GM23338 (cell line): ENCODE measurements around the gene ANKS1B. TPM values are rescaled to one million over a fixed set of nuclear protein-coding genes. Genes with fewer than 3 reads are reported as not detected.

Experiments
- ATAC-seq: fragments of 200-7000 bp; cut with Tn5 transposase; 3 replicates; pipeline ENCODE4 v1.9.1; 2020
- DNase-seq: peaks from one replicate; pipeline ENCODE4 v3.0.0-alpha.2; 2015; ENCODE audit warnings: low spot score
- H2AFZ ChIP-seq: fragments of 200-600 bp; sonication (generic); 2 replicates; pipeline ENCODE4 v1.8.0; 2016; ENCODE audit warnings: antibody characterized with exemption, mild to moderate bottlenecking, moderate library complexity
- H3F3A ChIP-seq: fragments of 200-600 bp; sonication (generic); replicated peaks from 2 replicates; pipeline ENCODE4 v1.8.0; 2017; ENCODE audit warnings: antibody characterized with exemption, mixed run types, low read depth
- H3K27ac ChIP-seq: fragments of 200-600 bp; sonication (generic); 2 replicates; pipeline ENCODE4 v1.6.1; 2016; ENCODE audit warnings: low read depth
- H3K27me3 ChIP-seq: fragments of 200-600 bp; sonication (generic); 2 replicates; pipeline ENCODE4 v1.8.0; 2016; ENCODE audit warnings: mild to moderate bottlenecking, mixed run types, moderate library complexity; ENCODE audit not compliant: insufficient read depth
- H3K36me3 ChIP-seq: fragments of 200-600 bp; sonication (generic); 2 replicates; pipeline ENCODE4 v1.8.0; 2016; ENCODE audit warnings: mild to moderate bottlenecking; ENCODE audit not compliant: insufficient read depth
- H3K4me1 ChIP-seq: fragments of 200-600 bp; sonication (generic); 2 replicates; pipeline ENCODE4 v1.8.0; 2016; ENCODE audit warnings: mild to moderate bottlenecking, moderate library complexity; ENCODE audit not compliant: insufficient read depth
- H3K4me2 ChIP-seq: fragments of 200-600 bp; sonication (generic); 2 replicates; pipeline ENCODE4 v1.7.1; 2017; ENCODE audit warnings: mixed run types
- H3K4me3 ChIP-seq: fragments of 200-600 bp; sonication (generic); 2 replicates; pipeline ENCODE4 v1.6.1; 2016; ENCODE audit warnings: mixed run types
- H3K79me2 ChIP-seq: fragments of 200-600 bp; sonication (generic); replicated peaks from 2 replicates; pipeline ENCODE4 v1.8.0; 2017; ENCODE audit warnings: mild to moderate bottlenecking; ENCODE audit not compliant: insufficient read depth
- H3K9me2 ChIP-seq: fragments of 200-600 bp; sonication (generic); 2 replicates; pipeline ENCODE4 v1.8.0; 2017; ENCODE audit not compliant: insufficient read depth
- H4K20me1 ChIP-seq: fragments of 200-600 bp; sonication (generic); replicated peaks from 2 replicates; pipeline ENCODE4 v1.8.0; 2017; ENCODE audit warnings: mild to moderate bottlenecking; ENCODE audit not compliant: insufficient read depth
- H3K27ac Mint-ChIP-seq: 2 replicates; pipeline ENCODE4 v1.8.0; 2020; ENCODE audit warnings: inconsistent platforms, mild to moderate bottlenecking, moderate library complexity, mixed read lengths
- H3K27me3 Mint-ChIP-seq: 3 replicates; pipeline ENCODE4 v1.8.0; 2022; ENCODE audit warnings: low read depth, mild to moderate bottlenecking, moderate library complexity, mixed read lengths, inconsistent platforms; ENCODE audit not compliant: insufficient read depth, poor library complexity
- H3K36me3 Mint-ChIP-seq: 3 replicates; pipeline ENCODE4 v1.8.0; 2021; ENCODE audit warnings: low read depth, mild to moderate bottlenecking, inconsistent platforms, moderate library complexity, mixed read lengths
- H3K4me1 Mint-ChIP-seq: 3 replicates; pipeline ENCODE4 v1.8.0; 2020; ENCODE audit warnings: mild to moderate bottlenecking, inconsistent platforms, mixed read lengths
- H3K4me3 Mint-ChIP-seq: 3 replicates; pipeline ENCODE4 v1.8.0; 2021; ENCODE audit warnings: moderate library complexity, mild to moderate bottlenecking, inconsistent platforms, mixed read lengths
- H3K9me3 Mint-ChIP-seq: 3 replicates; pipeline ENCODE4 v1.8.0; 2020; ENCODE audit warnings: moderate library complexity, mild to moderate bottlenecking, inconsistent platforms, mixed read lengths
- CREB1 ChIP-seq: fragments of 250-450 bp; sonication (Bioruptor Pico); IDR thresholded peaks from 2 replicates; pipeline ENCODE4 v1.5.0; 2020; ENCODE audit warnings: low read depth, mild to moderate bottlenecking, moderate library complexity
- EZH2 ChIP-seq: fragments of 200-600 bp; sonication (generic); IDR thresholded peaks from one replicate; pipeline ENCODE4 v1.8.0; 2017; ENCODE audit warnings: antibody characterized with exemption, mild to moderate bottlenecking, low read depth; ENCODE audit not compliant: unreplicated experiment
- EZH2phosphoT487 ChIP-seq: fragments of 200-600 bp; sonication (generic); IDR thresholded peaks from one replicate; pipeline ENCODE4 v1.8.1; 2018; ENCODE audit warnings: antibody characterized with exemption; ENCODE audit not compliant: unreplicated experiment
- JUNB ChIP-seq: IDR thresholded peaks from one replicate; pipeline ENCODE4 v1.6.1; 2016; ENCODE audit warnings: antibody characterized with exemption; ENCODE audit not compliant: unreplicated experiment
- NANOG ChIP-seq: IDR thresholded peaks from 2 replicates; pipeline ENCODE4 v1.6.1; 2016; ENCODE audit warnings: antibody characterized with exemption, borderline replicate concordance
- POLR2AphosphoS5 ChIP-seq: IDR thresholded peaks from 2 replicates; pipeline ENCODE4 v1.6.1; 2016; ENCODE audit warnings: antibody characterized with exemption, low read depth
- REST ChIP-seq: IDR thresholded peaks from one replicate; pipeline ENCODE4 v1.6.1; 2018; ENCODE audit warnings: antibody characterized with exemption; ENCODE audit not compliant: unreplicated experiment
- STAT1 ChIP-seq: IDR thresholded peaks from one replicate; pipeline ENCODE4 v1.6.1; 2016; ENCODE audit warnings: antibody characterized with exemption; ENCODE audit not compliant: unreplicated experiment
- ZNF114 ChIP-seq: fragments of 250-450 bp; sonication (Bioruptor Pico); IDR thresholded peaks from 2 replicates; pipeline ENCODE4 v1.5.0; 2020; ENCODE audit warnings: mild to moderate bottlenecking, moderate library complexity
- ZNF331 ChIP-seq: fragments of 250-450 bp; sonication (Bioruptor Pico); IDR thresholded peaks from 2 replicates; pipeline ENCODE4 v1.5.0; 2020; ENCODE audit warnings: low read depth, mild to moderate bottlenecking, moderate library complexity
- ZNF462 ChIP-seq: fragments of 250-450 bp; sonication (Bioruptor Pico); IDR thresholded peaks from 2 replicates; pipeline ENCODE4 v1.5.0; 2020; ENCODE audit warnings: mild to moderate bottlenecking, moderate library complexity
- polyA plus RNA-seq: library from polyadenylated mRNA; unstranded; fragments of >200 nt; fragmentation: Nextera tagmentation; extraction: Ambion mirVana; gene quantifications from 2 replicates; pipeline ENCODE4 v1.2.1, GENCODE V29; 2016
- total RNA-seq: library from RNA; depleted of rRNA; stranded (reverse); fragments of >200 nt; shearing (Covaris generic); gene quantifications from 2 replicates; pipeline ENCODE4 v1.2.3, GENCODE V29; 2014
- TF ChIP-seq, protein P1 (sequence below): IDR thresholded peaks from 2 replicates; pipeline ENCODE4 v1.6.1; 2016; ENCODE audit warnings: antibody characterized with exemption
- TF ChIP-seq, protein P2 (sequence below), 2 experiments: fragments of 200-600 bp in 1 of 2; sonication (generic) in 1 of 2; conservative IDR thresholded peaks; 2 replicates each; pipeline versions ENCODE4 v1.5.1 to v1.6.1; 2016 to 2017; ENCODE audit warnings: antibody characterized with exemption in 2 of 2, low read depth in 2 of 2, mild to moderate bottlenecking in 2 of 2, moderate library complexity in 1 of 2

Gene ANKS1B
- total and polyA plus RNA-seq, 2 experiments from 2014 or later, result 4.3 to 5.8 TPM

- H3K4me1 Mint-ChIP-seq, result no peaks in the 10 kb centered on the region
- no peaks in the 10 kb centered on the region for H3K79me2 ChIP-seq
- H3K27ac Mint-ChIP-seq, result no peak overlapping the region
- no peak overlapping the region for H2AFZ ChIP-seq
- H3K4me2 ChIP-seq, result no peak overlapping the region
- no peaks in the 10 kb centered on the region for H3K9me2 ChIP-seq
- peaks cover 3% of the 10 kb centered on the region for H3K27me3 Mint-ChIP-seq
- H3K36me3 ChIP-seq, result no peaks in the 10 kb centered on the region
- H3K36me3 Mint-ChIP-seq, result no peaks in the 10 kb centered on the region
- H3K4me3 Mint-ChIP-seq, result no peak overlapping the region
- H3K4me3 ChIP-seq, result no peak overlapping the region
- no peak for DNase-seq
- TF ChIP-seq ZNF114 (CRISPR knock-in tag), result no peak
- no peak for TF ChIP-seq STAT1
- TF ChIP-seq, protein P1, sequence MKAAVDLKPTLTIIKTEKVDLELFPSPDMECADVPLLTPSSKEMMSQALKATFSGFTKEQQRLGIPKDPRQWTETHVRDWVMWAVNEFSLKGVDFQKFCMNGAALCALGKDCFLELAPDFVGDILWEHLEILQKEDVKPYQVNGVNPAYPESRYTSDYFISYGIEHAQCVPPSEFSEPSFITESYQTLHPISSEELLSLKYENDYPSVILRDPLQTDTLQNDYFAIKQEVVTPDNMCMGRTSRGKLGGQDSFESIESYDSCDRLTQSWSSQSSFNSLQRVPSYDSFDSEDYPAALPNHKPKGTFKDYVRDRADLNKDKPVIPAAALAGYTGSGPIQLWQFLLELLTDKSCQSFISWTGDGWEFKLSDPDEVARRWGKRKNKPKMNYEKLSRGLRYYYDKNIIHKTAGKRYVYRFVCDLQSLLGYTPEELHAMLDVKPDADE, result no peak
- TF ChIP-seq EZH2phosphoT487, result no peak
- no peak for TF ChIP-seq REST
- TF ChIP-seq JUNB, result no peak
- TF ChIP-seq EZH2, result no peak
- no peak for TF ChIP-seq ZNF462 (CRISPR knock-in tag)
- TF ChIP-seq ZNF331 (CRISPR knock-in tag), result no peak
- TF ChIP-seq POLR2AphosphoS5, result no peak
- TF ChIP-seq, protein P2, sequence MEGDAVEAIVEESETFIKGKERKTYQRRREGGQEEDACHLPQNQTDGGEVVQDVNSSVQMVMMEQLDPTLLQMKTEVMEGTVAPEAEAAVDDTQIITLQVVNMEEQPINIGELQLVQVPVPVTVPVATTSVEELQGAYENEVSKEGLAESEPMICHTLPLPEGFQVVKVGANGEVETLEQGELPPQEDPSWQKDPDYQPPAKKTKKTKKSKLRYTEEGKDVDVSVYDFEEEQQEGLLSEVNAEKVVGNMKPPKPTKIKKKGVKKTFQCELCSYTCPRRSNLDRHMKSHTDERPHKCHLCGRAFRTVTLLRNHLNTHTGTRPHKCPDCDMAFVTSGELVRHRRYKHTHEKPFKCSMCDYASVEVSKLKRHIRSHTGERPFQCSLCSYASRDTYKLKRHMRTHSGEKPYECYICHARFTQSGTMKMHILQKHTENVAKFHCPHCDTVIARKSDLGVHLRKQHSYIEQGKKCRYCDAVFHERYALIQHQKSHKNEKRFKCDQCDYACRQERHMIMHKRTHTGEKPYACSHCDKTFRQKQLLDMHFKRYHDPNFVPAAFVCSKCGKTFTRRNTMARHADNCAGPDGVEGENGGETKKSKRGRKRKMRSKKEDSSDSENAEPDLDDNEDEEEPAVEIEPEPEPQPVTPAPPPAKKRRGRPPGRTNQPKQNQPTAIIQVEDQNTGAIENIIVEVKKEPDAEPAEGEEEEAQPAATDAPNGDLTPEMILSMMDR (conservative IDR thresholded peaks at IDR 0.05; ENCODE audit: low read depth in 2 of 2), result no peak
- TF ChIP-seq NANOG, result no peak
- TF ChIP-seq CREB1, result no peak
- no peaks in the 10 kb centered on the region; the same call in 2 of the 3 replicates for H3K9me3 Mint-ChIP-seq
- H3K4me1 ChIP-seq, result no peaks in the 10 kb centered on the region
- H3F3A ChIP-seq, result no peaks in the 10 kb centered on the region
- H4K20me1 ChIP-seq, result no peaks in the 10 kb centered on the region; the same call in 1 of the 2 replicates
- H3K27me3 ChIP-seq, result no peaks in the 10 kb centered on the region
- ATAC-seq, result no peak
- no peak overlapping the region for H3K27ac ChIP-seq
These were observed 136.8 kb downstream of the ANKS1B start for GRCh38 chr12:99847936-99848335.
